ENCODE results near the gene MYO18B.

The MYO18B gene

GRCh38 chr22:25869771-25870170, 127.8 kb downstream of the MYO18B start:
- no peak for TF ChIP-seq CTCF (IDR thresholded peaks at IDR 0.05; ENCODE audit: low read depth, low read length)
- H3K4me3 ChIP-seq (ENCODE audit: low read depth, low read length) = no peak overlapping the region

GRCh38 chr22:25874327-25874726, 132.3 kb downstream of the MYO18B start:
- H3K4me3 ChIP-seq (ENCODE audit: low read depth, low read length) = no peak overlapping the region
- TF ChIP-seq CTCF (IDR thresholded peaks at IDR 0.05; ENCODE audit: low read depth, low read length) = no peak

- no peak for TF ChIP-seq CTCF (IDR thresholded peaks at IDR 0.05; ENCODE audit: low read depth, low read length)
- no peak overlapping the region for H3K4me3 ChIP-seq (ENCODE audit: low read depth, low read length)
Observed at GRCh38 chr22:25875461-25875860, 133.5 kb downstream of the MYO18B start.

- TF ChIP-seq CTCF (IDR thresholded peaks at IDR 0.05; ENCODE audit: low read depth, low read length) = no peak
- H3K4me3 ChIP-seq (ENCODE audit: low read depth, low read length) = no peak overlapping the region
Observed at GRCh38 chr22:25876871-25877270, 134.9 kb downstream of the MYO18B start.

GRCh38 chr22:25878933-25879332, 136.9 kb downstream of the MYO18B start:
- H3K4me3 ChIP-seq (ENCODE audit: low read depth, low read length) = no peak overlapping the region
- no peak for TF ChIP-seq CTCF (IDR thresholded peaks at IDR 0.05; ENCODE audit: low read depth, low read length)

- TF ChIP-seq CTCF (IDR thresholded peaks at IDR 0.05; ENCODE audit: low read depth, low read length) = no peak
- no peak overlapping the region for H3K4me3 ChIP-seq (ENCODE audit: low read depth, low read length)
Observed at GRCh38 chr22:25880524-25880923, 138.5 kb downstream of the MYO18B start.

- no peak overlapping the region for H3K4me3 ChIP-seq (ENCODE audit: low read depth, low read length)
- TF ChIP-seq CTCF (IDR thresholded peaks at IDR 0.05; ENCODE audit: low read depth, low read length) = no peak
Observed at GRCh38 chr22:25881210-25881755, 139.3 kb downstream of the MYO18B start.

All from WI38 (cell line).